ENCODE data around the gene CACNA2D2.

CACNA2D2 gene

GRCh38 chr3:50369012-50369670 lies 134.3 kb downstream of the CACNA2D2 start:
- TF ChIP-seq CTCF (IDR thresholded peaks at IDR 0.05; ENCODE audit: borderline replicate concordance, extremely low read depth, low read length, poor library complexity, severe bottlenecking): no peak
- no peak for TF ChIP-seq EZH2 (IDR thresholded peaks at IDR 0.05; ENCODE audit: borderline replicate concordance, low read depth, low read length, severe bottlenecking)
- peaks cover 9% of the 10 kb centered on the region for H3K4me1 ChIP-seq (ENCODE audit: insufficient read depth, low read length)
- no peaks in the 10 kb centered on the region for H3K79me2 ChIP-seq (ENCODE audit: insufficient read depth, low read length)
- H3K36me3 ChIP-seq (ENCODE audit: insufficient read depth, low read length): no peaks in the 10 kb centered on the region
- peaks cover 4% of the 10 kb centered on the region; the same call in 1 of the 2 replicates for H4K20me1 ChIP-seq (ENCODE audit: insufficient read depth, low read length)
- H3K4me2 ChIP-seq (ENCODE audit: insufficient read depth, low read length): no peak overlapping the region
- H3K27me3 ChIP-seq (ENCODE audit: insufficient read depth, low read length, poor library complexity): no peaks in the 10 kb centered on the region
- ATAC-seq (ENCODE audit: insufficient read depth, low read depth) (no peak), DNase-seq (no peak)
- H3K27ac ChIP-seq (ENCODE audit: low read length): no peak overlapping the region
- no peaks in the 10 kb centered on the region for H3K9me3 ChIP-seq (ENCODE audit: insufficient read depth, low read length, severe bottlenecking)
- H3K4me3 ChIP-seq (ENCODE audit: low read depth in 1 of 2, low read length in 2 of 2): no peak overlapping the region
- no peak overlapping the region for H3K9ac ChIP-seq (ENCODE audit: low read depth, low read length)
- H2AFZ ChIP-seq (ENCODE audit: low read depth, low read length): no peak overlapping the region

- H3K79me2 ChIP-seq (ENCODE audit: insufficient read depth, low read length): no peaks in the 10 kb centered on the region
- H2AFZ ChIP-seq (ENCODE audit: low read depth, low read length): no peak overlapping the region
- H3K27ac ChIP-seq (ENCODE audit: low read length): no peak overlapping the region
- H3K9ac ChIP-seq (ENCODE audit: low read depth, low read length): peak overlapping the region; percentile 9; the same call in 1 of the 2 replicates
- H3K4me2 ChIP-seq (ENCODE audit: insufficient read depth, low read length): peak overlapping the region; percentile 51; the same call in 1 of the 2 replicates
- H3K4me3 ChIP-seq (ENCODE audit: low read depth in 1 of 2, low read length in 2 of 2): no peak overlapping the region; a peak in 1 of 4 replicates
- H4K20me1 ChIP-seq (ENCODE audit: insufficient read depth, low read length): 0 out of 2 replicates have a peak, but pooled peaks cover 4% of the 10 kb centered on the region
- TF ChIP-seq CTCF (IDR thresholded peaks at IDR 0.05; ENCODE audit: borderline replicate concordance, extremely low read depth, low read length, poor library complexity, severe bottlenecking): no peak
- TF ChIP-seq EZH2 (IDR thresholded peaks at IDR 0.05; ENCODE audit: borderline replicate concordance, low read depth, low read length, severe bottlenecking): no peak
- no peaks in the 10 kb centered on the region for H3K36me3 ChIP-seq (ENCODE audit: insufficient read depth, low read length)
- DNase-seq: no peak
- H3K4me1 ChIP-seq (ENCODE audit: insufficient read depth, low read length): peaks cover 7% of the 10 kb centered on the region
- no peaks in the 10 kb centered on the region for H3K27me3 ChIP-seq (ENCODE audit: insufficient read depth, low read length, poor library complexity)
- no peak for ATAC-seq (ENCODE audit: insufficient read depth, low read depth)
- H3K9me3 ChIP-seq (ENCODE audit: insufficient read depth, low read length, severe bottlenecking): no peaks in the 10 kb centered on the region
These were observed 137.6 kb downstream of the CACNA2D2 start for GRCh38 chr3:50365842-50366220.

- Histone ChIP-seq H3K4me1 (ENCODE audit: insufficient read depth, low read length) (peaks cover 7% of the 10 kb centered on the region), H3K27ac (ENCODE audit: low read length) (no peak overlapping the region), H3K27me3 (ENCODE audit: insufficient read depth, low read length, poor library complexity) (no peaks in the 10 kb centered on the region), H2AFZ (ENCODE audit: low read depth, low read length) (peak overlapping the region; percentile 4; the same call in 1 of the 2 replicates), H3K4me3 (ENCODE audit: low read depth in 1 of 2, low read length in 2 of 2) (peak overlapping the region in 1 of 2 experiments; percentile 25; a peak in 2 of 4 replicates), H3K36me3 (ENCODE audit: insufficient read depth, low read length) (no peaks in the 10 kb centered on the region), H3K9ac (ENCODE audit: low read depth, low read length) (peak overlapping the region; percentile 9; the same call in 1 of the 2 replicates), H3K4me2 (ENCODE audit: insufficient read depth, low read length) (peak overlapping the region; percentile 51), H4K20me1 (ENCODE audit: insufficient read depth, low read length) (0 out of 2 replicates have a peak, but pooled peaks cover 4% of the 10 kb centered on the region), H3K79me2 (ENCODE audit: insufficient read depth, low read length) (no peaks in the 10 kb centered on the region), H3K9me3 (ENCODE audit: insufficient read depth, low read length, severe bottlenecking) (no peaks in the 10 kb centered on the region)
- DNase-seq (peak; percentile 80), ATAC-seq (ENCODE audit: insufficient read depth, low read depth) (peak; percentile 88)
- no peak for TF ChIP-seq CTCF (IDR thresholded peaks at IDR 0.05; ENCODE audit: borderline replicate concordance, extremely low read depth, low read length, poor library complexity, severe bottlenecking)
- no peak for TF ChIP-seq EZH2 (IDR thresholded peaks at IDR 0.05; ENCODE audit: borderline replicate concordance, low read depth, low read length, severe bottlenecking)
These were observed 138.2 kb downstream of the CACNA2D2 start for GRCh38 chr3:50365080-50365841.

Measured in DND-41 (cell line).